ENCODE measurements around the gene MYLK4.

The MYLK4 gene

DNA sequence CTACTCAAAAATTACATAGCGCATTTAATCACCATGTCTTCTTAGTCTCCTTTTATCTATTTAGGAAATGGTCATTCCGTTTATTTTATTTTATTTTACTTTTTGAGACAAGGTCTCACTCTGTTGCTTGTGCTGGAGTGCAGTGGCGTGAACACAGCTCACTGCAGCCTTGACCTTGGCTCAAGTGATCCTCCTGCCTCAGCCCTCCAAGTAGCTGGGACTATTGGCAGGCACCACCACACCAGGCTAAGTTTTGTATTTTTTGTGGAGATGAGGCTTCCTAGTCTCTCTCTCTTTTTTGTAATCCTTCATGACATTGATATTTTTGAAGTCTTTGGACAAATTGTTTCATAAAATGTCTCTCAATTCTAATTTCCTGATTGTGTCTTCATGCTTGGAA lies 4.7 kb upstream of the MYLK4 start:
- no peak for DNase-seq

DNA sequence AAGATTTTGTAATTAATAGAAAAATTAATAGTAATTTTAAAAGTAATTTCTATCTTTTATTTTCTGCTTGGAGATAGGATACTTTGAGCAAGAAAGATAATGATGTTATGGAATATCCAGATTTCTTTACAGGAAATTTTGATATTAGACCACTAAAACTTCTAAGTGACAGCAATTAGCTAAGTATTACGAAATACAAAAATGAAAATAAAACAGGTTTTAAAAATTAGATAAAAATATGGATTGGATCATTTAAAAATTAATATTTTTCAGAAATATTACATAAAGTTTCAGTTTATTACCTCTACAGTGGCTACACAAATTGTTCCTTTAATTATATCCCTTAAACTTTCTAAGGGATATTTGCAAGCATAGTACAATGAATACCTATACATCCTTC lies 4.2 kb upstream of the MYLK4 start:
- no peak for DNase-seq

DNA sequence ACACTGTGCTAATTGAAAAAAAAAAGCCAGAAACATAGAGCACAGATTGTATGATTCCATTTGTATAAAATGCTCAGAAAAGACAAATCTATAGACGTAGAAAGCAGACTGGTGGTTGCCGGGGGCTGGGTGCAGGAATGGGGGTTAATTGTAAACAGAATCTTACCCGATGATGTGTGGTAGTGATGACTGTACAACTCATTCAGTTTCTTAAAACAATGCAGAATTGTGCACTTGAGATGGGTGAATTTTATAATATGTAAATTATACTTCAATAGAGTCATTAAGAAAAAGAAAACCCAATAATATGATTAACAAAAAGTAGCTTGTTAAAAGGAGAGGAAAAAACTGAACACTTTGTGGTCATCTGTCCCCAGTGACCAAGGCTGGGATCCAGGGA lies 3.7 kb upstream of the MYLK4 start:
- no peak for DNase-seq

DNA sequence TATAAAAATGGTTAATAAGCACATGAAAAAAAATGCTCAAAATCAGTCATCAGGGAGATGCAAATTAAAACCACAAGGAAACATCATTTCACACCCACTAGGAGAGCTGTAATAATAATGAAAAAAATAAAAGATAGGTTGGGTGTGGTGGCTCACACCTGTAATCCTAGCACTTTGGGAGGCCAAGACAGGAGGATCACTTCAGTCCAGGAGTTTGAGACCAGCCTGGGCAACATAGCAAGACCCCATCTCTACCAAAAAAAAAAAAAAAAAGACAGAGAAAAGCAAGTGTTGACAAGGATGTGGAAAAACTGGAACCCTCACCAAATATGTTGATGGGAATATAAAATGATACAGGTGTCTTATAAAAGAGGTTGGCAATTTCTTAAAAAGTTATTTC lies 3.0 kb upstream of the MYLK4 start:
- DNase-seq = no peak

DNA sequence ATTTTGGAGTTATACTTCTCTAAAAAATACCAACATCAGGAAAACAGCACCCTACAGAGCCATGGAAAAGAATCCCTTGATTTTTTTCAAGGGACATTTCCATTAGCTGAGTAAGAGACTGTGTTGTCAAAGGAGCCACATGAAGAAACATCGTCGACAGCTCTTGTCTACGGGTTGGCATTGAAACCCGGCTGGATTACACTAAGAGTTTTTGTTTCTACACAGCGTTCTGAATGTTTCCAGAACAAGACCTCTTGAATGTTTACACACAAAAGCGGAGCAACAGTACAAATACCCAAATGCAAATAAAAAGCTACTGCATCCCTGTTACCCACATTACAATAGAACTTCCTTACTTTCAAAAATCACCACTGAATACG lies 2.4 kb upstream of the MYLK4 start:
- no peak for DNase-seq

DNA sequence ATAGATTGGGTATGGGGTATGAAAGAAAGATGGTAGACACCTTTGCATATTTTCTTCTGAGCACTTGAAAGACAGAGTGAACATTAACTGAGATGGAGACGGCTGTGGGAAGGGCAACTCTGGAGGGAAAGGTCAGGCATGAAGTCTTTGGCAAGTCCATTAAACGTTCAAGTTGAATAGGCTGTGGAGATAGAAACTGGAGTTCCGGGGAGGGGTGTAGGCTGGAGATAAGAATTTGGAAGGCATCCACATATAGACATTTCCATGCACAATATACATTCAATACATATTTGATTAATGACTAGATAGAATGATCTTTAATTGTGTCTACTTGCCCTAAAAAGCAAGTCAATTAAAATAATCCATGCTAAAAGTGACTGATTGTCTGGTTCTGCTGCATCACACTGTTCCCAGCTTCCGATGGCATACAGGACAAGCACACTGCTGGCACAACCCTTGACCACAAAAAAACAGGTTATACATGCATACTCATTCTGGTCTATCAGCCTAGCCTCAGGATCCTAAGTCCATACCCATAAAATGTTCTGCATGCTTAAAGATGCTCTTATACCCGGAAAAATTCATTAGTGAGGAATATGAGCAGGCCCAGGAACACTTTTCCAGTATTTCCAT lies 1.9 kb upstream of the MYLK4 start:
- no peak for DNase-seq

DNA sequence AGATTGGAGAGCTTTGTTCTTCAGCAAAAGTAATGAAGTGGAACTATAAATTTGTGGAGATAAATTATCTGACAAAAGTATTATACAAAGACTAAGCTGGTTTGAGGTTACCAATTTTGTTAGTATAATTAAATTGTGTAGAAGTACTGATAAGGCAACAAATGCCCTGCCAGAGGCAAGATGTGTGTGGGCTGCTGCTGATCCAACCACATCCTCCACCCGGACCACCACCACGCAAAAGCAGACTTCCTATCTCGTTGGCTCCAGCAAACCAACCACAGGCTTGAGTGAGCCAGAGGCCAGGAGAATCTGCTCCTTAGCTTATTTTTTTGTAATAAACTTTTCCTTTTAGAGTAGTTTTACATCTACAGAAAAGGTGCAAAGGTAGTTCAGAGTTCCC lies 1.1 kb upstream of the MYLK4 start:
- DNase-seq = no peak

DNA sequence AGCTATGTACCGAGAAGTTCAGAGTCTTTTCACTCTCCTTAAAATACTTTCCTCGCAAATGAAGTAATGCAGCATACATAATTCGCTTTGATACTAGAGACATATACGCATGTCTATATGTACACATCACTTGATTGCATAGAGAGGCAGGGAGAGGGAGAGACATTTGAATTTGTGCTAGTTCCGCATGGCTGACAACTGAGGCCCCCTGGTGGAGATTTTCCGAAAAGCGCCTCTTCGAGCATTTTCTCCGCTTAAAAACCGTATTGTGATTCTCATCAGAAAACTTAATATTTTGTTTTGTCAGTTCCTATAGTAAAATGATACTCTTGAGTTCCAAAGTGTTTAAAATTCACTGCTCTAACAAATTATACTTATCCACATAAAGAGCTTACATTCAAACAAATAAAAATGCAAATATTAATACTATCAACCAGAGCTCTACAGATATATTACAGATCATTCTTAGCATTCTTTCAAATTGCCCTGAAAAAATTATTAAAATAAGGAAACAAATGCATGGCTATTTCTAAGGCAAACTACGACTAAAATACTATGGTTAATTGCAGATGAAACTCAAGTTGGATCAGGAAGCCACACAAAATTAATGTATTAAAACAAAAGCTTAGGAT lies 637 bp downstream of the MYLK4 start:
- DNase-seq = peak; percentile 57

DNA sequence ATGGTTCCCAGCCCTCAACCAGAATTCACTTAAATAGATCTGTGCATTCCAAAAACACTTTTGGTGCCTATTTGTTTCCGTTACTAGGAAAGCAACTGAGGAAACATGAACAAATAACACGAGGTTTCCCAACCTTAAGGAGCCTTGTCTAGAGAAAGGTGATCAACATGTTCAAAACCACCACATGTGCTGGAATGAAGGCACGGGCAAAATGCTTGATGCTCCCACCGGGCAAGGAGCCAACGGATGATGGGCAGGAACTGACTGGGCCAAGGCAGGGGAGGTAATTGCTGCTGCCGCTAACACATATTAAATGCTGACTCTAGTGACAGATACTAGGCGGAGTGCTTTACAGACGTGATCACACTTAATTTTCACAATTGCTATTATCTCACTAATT lies 2.5 kb downstream of the MYLK4 start:
- DNase-seq = no peak

DNA sequence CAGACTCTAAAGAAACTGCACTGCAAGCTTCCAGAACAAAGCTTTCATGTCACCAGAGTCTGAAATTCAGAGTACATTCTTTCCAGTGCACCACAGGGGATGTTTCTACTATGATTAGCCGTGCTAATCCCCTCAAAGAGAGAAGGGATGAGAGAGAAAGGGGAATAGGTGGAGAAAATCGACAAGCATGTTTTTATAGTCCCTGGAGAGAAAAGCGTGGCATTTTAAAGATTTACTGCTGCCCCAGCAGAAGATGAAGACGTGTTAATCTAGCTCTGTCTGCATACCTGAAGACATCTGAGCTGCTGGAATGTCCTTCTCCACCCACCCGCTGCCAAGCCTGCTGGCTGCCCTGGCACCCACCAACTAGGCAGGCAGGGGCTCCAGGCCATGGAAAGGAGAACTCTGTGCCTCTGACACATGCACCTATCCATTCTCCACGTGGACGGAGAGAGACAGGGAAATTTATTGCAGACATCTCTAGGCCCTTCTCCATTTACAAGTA lies 4.1 kb downstream of the MYLK4 start:
- DNase-seq = no peak

DNA sequence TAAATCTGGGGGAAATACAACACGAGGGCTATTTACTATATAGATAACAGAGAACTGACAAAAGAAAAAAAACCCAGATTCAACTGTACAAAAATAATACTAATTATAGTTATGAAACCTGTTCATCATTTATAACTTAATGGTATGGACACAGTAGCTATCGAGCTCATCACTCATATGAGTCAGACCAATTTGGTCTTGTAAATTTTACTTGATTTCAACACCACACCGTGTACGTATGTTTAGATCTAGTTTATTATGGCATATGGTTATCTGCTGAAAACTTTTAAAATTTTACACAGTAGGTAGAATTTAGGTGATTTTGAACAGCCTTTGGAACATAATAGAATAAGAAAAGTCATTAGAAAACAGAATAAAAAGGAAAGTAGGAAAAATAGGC lies 5.5 kb downstream of the MYLK4 start:
- DNase-seq = no peak

DNA sequence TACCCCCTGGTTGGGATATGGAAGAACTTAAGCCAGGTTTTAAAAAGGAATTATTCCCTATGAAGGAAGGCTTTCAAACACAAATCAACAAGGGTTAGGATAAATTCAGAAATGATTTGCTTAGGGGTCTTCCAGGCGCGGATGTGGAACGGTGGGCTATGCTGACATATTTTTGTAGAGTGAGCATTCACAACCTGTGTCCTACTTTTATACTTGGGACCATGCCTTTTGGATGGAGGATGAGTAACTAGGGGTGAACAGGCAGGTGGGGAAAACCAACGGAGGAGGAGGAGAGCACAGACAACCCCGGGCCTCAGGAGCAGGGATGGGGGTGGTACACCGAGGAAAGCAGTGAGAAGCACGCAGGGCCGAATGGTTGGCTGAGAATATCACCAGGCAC lies 5.9 kb downstream of the MYLK4 start:
- no peak for DNase-seq

DNA sequence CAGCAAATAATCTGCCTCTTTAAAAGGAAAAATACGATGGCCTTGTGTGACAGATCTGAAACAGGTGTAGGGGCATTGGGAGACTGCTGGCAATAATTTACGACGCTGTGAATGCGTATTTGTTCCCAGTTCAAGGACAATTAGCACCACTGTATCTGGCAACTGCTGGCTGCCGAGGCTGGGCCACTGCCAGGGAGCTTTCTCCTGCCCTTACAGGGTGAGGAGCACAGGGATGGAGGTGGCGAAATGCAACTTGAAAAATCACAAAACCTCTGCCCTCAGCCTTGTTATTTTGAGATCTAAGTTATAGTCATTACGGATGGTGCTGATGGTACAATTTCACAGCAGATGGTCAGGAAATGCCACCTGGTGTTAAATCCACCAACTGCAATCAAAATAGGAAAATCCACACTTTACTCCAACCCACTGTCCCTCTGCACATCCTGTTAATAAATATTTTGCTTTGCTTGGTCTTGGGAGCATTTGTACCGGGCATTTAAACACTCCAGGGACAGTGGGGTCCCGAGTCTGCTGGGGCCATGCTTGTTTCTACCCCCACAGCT lies 6.4 kb downstream of the MYLK4 start:
- no peak for DNase-seq

DNA sequence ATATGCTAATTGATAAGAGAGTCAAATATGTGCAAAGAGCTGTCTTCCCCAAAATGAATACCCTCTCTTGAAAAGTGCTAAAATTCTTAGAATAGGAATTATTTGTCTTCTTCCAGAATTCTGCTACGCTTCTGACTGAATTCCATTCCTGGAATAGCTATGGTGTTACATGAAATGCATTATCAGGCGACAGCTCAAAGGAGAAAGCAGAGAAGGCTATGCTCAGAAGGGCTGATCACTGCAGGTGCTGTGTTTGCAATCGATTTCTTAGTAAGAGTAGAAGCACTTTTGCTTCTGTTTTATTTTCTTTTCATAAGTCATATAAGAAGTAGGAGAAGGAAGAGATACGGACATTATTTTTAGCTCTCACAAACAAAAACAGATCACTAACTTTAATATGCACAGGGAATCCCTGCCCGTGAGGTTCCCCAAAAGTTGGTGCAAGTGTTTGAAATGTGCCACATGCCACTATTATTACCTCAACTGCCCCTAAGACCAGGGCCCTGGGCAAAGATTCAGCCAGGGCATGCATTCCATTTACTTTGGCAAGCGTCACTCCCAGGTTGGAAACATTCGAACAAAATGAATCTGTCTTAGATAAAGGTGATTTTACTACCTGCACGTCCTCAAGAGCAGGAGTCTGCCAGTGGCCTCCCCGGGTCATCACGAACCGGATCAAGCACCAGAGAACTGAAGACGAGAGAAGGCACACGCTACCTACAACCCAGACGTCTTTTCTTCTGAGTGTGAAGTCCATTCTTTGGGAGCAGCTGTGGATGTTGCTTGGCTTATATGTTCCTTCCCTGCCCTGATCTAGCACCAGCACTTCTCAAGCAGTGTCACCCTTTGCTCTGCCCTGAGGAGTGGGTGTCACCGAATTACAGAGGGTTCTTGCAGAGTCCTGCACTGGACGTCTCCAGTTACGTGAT lies 7.2 kb downstream of the MYLK4 start:
- no peak for DNase-seq

DNA sequence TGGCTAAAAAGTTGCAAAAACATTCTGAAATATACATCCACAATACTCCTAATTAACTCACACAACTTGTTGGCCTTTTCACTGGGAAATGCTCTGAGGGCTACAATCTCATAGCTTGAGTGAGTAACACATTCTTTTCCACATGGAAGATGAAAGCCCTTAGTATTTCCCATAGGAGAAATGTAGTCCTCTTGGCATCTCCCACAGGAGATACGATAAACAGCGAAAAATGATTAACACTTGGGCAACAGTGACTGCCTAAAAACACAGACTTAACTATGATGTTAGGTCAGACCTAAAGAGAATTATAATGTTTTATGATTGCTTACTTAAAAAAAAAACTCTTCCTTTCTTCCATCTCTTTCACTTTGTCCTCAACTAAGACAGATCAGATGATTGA lies 9.0 kb downstream of the MYLK4 start:
- no peak for DNase-seq

DNA sequence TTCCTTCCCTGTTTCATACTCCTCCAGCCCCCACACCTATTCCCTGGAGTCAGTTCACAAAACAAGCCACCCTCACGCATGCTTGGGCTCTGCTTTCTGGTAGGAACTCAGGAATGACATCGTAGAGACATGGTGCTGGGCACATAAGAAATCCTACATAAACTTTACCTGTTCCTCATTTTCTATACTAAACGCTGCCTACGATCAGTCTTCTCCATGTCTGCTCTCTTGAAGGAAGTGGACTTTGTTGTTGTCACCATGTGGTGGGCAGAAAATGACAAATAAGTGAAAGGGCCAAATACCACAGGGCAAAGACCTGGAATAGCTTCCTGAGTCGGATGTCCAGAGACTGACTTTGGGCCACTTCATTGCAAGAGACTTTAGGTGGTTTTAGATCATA lies 10.1 kb downstream of the MYLK4 start:
- no peak for DNase-seq

DNA sequence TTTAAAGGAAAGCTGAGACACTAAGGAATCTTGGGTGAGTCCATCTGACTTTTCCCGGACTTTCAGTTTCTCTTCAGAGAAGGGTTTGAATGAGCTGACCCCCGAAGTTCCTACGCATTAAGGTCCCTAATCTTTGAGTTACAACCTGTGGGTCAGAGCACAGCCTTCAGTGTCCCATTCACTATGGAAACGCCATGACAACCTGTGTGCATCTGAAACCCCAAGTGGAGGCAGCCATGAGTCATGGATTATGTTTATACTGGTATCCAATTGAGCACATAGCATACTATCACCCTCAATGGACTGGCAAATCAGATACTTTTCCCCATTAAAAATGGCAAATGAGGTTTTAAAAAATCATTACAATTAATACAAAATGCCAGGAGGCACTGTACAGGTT lies 11.4 kb downstream of the MYLK4 start:
- no peak for DNase-seq

DNA sequence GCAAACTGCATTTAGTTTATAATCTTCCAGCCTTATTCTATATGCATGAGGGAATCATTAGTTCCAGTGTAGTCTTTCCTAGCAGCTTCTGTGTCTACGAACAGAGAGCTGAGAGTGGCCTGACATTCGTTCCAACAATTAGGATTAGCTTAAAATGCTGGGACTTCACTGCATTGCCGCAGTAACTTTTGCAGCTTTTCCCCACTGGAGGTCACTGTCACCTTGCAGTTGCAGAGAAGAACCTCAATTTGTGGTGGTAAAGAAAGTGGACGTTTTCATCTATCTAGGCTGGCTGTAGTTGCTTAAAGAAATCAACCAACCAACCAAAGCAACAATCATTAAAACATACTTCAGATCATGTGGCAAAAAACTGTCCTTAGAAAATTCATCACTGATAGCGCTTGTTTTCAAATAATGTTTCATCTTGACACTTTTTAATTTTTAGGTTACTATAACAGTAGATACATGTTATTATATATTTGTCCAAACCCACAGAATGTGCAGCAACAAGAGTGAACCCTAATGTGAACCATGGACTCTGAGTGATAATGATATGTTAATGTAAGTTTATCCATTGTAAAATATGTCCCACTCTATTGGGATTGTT lies 12.2 kb downstream of the MYLK4 start:
- peak; percentile 33 for DNase-seq

DNA sequence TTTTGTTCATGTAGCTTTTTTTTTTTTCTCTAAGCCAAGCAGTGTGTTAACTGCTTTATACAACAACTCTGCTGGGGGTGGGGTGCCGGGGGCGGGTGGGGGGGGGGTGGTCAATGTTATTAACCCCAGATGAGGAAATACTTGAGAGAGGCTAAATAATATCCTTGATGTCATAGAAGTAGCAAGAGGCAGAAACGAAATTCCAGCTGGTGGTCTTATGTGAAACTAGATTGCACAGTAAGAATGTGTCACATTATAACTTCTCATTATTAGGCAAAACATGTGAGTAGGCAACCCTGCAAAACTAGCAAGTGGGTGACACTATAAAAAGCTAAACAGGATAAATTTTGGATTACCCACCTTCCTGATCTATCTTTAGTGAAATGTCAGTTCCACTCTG lies 12.8 kb downstream of the MYLK4 start:
- DNase-seq = no peak

DNA sequence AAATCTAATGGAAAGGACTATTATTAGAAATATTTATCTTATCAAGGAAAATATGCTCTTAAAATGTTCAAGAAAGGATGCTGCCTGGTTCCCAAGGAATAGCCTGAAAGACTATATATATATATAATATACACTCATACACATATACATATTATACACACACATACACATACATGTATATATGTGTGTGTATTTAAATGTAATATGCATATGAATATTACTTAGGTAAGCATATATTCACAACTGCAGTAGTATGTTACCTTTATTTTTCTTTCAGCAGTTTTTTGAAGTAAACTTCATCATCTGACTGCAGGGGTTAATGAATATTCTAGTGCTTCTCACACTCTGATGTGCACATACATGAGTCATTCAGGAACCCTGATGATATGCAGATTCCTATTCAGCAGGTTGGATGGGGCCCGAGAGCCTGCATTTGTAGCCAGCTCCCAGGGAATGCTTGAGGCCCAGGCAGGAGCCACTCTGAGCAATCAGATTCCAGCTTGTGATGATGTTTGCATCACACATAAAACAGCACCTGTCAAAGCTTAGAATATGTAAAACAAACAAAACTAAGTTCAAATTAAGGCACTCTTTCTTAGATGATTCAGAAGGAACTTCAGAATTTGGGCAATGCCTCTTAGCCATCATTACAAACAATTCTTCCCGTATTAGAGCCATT lies 16.1 kb downstream of the MYLK4 start:
- no peak for DNase-seq

DNA sequence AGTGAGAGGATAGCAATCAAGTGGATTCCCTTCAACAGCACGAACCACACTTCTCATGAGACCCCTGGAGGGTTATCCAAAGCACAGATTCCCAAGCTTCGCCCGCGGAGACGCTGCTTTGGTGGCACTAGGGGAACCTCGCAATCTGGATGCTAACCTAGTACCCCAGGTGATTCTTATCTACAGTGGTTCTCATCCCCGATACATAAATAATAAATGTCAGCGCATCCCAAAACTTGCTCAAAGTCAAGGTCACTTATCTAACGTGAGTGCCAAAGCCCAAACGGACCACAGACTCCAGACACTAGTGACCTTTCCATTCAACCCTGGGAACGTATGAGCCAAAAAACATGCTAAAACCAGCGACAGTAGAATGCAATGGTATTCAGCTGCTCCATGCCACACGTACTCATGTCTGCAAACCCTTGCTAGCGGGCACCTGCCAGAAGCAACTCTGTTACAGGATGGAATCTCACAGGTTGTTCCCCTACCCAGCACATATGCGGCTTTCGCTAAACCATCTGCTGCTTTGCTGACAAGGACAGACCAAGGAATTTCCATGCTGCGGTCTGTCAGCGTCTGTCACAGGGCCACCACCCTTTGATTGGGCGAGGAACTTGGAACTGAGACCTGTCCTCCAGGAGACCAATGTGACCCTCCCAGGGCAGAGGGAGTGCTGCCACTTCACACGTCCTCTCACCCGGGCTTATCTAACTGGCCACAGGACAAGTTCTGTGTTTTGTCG lies 16.8 kb downstream of the MYLK4 start:
- DNase-seq = no peak

DNA sequence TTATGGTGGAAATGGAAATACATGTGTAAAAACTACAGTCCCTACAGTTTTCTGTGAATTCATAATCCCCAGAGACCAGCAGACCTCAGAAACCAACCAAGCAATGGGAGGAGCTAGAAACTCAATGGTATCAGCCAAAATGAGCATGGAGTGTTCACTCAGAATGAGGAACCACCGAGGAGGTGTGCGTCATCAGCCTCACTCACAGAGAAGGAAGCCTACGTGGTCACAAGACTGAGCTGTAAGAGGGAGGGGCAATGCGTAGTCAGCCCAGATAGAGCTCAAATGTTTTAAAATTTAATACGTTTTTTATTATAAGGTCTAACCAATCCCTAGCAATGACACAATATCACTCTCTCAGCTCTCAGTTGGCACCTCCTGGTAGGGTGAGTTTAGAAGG lies 17.4 kb downstream of the MYLK4 start:
- DNase-seq = peak; percentile 86
